ENCODE results near the gene TAS2R40. TPM values are rescaled to one million over a fixed set of nuclear protein-coding genes. Genes with fewer than 3 reads are reported as not detected.

The TAS2R40 gene
- total RNA-seq, 1 donor from 2014 or later: not detected

DNA sequence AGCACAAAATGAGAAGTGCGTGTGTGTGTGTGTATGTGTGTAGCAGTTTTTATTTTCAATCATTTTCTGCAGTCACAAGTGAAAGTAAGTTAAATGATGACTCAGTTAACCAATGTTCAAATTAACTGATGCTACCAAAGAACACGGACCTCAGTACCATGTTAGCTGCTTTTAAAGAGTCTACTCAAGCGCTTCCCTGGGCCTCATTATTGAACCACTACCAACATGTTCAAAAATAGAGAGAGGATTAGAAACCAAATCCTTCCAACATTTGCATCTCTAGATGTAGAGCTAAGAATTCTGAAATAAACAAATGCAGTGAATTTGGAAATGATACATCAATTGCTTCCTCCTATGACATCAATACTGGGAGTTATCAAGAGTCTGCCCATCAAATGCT, 38.8 kb upstream of the TAS2R40 start, which contains the start of gene TAS2R39:
Gene TAS2R39, plus strand, starts transcription at position 396 of the 400 bp plus-strand sequence. Its CDS starts 0 bp downstream, at position 396.
- TF ChIP-seq, protein P1, sequence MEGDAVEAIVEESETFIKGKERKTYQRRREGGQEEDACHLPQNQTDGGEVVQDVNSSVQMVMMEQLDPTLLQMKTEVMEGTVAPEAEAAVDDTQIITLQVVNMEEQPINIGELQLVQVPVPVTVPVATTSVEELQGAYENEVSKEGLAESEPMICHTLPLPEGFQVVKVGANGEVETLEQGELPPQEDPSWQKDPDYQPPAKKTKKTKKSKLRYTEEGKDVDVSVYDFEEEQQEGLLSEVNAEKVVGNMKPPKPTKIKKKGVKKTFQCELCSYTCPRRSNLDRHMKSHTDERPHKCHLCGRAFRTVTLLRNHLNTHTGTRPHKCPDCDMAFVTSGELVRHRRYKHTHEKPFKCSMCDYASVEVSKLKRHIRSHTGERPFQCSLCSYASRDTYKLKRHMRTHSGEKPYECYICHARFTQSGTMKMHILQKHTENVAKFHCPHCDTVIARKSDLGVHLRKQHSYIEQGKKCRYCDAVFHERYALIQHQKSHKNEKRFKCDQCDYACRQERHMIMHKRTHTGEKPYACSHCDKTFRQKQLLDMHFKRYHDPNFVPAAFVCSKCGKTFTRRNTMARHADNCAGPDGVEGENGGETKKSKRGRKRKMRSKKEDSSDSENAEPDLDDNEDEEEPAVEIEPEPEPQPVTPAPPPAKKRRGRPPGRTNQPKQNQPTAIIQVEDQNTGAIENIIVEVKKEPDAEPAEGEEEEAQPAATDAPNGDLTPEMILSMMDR (IDR thresholded peaks at IDR 0.05): no peak
- no peak for DNase-seq (ENCODE audit: low spot score)
- Mint-ChIP-seq H3K9me3 (ENCODE audit: low read depth) (peaks cover 8% of the 10 kb centered on the region), H3K4me1 (ENCODE audit: low read depth) (no peaks in the 10 kb centered on the region), H3K36me3 (ENCODE audit: low read depth) (no peaks in the 10 kb centered on the region), H3K4me3 (ENCODE audit: unreplicated experiment) (no peak within 1 kb of the TSS), H3K27me3 (ENCODE audit: low read depth) (peaks cover 17% of the 10 kb centered on the region), H3K27ac (ENCODE audit: unreplicated experiment) (no peak within 1 kb of the TSS)

DNA sequence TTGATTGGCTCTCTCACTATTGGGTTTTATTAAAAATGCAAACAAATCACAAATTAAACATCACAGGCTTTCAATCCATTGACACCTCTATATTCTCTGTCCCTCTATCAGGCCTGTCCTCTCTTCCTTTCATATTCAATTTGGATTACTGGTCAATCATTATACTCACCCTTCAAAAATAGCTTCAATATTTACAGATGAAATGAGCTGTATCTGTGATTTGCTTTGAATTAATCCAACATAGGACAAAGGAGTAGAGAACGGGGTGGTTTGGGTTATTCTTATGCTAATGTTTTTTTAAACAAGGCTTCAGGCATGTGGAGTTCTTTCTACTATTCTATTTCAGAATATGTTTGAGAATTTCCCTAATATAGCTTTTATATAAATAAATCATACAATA, 36.3 kb upstream of the TAS2R40 start:
- Mint-ChIP-seq H3K27me3 (ENCODE audit: low read depth) (peaks cover 17% of the 10 kb centered on the region), H3K36me3 (ENCODE audit: low read depth) (no peaks in the 10 kb centered on the region), H3K27ac (ENCODE audit: unreplicated experiment) (no peak overlapping the region), H3K4me3 (ENCODE audit: unreplicated experiment) (no peak overlapping the region), H3K9me3 (ENCODE audit: low read depth) (no peaks in the 10 kb centered on the region), H3K4me1 (ENCODE audit: low read depth) (no peaks in the 10 kb centered on the region)
- TF ChIP-seq, protein P1 (IDR thresholded peaks at IDR 0.05): no peak
- DNase-seq (ENCODE audit: low spot score): no peak

DNA sequence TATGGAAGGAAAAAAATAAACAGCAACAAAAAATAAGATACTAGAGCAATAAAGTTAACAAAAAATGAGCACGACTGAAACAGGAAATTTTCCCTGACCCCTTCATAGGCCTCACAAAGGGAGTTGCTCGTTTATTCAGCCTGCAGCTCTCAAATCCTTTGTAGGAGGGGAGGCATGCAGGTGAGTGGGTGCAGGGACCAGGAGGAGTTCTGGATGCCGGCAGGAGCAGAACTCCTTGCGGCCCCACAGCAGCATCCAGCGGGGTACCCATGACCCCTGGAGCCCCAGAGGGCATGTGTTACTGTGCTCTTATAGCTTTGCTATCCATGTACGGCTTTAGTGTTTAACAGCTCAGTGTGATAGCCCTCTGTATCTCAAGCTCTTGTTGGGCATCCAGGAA, 32.8 kb upstream of the TAS2R40 start:
- H3K9me3 Mint-ChIP-seq (ENCODE audit: low read depth): no peaks in the 10 kb centered on the region
- no peaks in the 10 kb centered on the region for H3K4me1 Mint-ChIP-seq (ENCODE audit: low read depth)
- H3K4me3 Mint-ChIP-seq (ENCODE audit: unreplicated experiment): no peak overlapping the region
- no peaks in the 10 kb centered on the region for H3K36me3 Mint-ChIP-seq (ENCODE audit: low read depth)
- peaks cover 18% of the 10 kb centered on the region for H3K27me3 Mint-ChIP-seq (ENCODE audit: low read depth)
- DNase-seq (ENCODE audit: low spot score): no peak
- TF ChIP-seq, protein P1 (IDR thresholded peaks at IDR 0.05): no peak
- no peak overlapping the region for H3K27ac Mint-ChIP-seq (ENCODE audit: unreplicated experiment)

DNA sequence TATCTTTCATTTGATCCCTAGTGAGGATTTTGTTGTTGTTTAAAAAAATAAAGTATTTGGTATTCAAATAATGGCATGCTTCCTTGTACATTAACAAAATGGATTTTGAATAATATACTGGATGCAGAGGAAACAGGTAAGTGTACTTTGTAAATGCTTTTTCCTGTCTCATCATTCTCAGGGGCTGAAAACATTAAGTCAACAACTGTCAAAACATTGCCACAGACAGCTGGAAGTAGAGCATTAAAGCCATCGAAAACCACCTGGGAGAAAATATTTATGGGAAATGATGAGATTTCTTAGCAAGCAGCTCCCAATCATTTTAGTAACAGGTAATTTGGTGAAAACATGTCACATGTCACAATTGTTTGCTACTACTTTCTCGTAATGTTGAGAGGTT, 28.0 kb upstream of the TAS2R40 start:
- no peak for DNase-seq (ENCODE audit: low spot score)
- H3K4me1 Mint-ChIP-seq (ENCODE audit: low read depth): no peaks in the 10 kb centered on the region
- H3K27ac Mint-ChIP-seq (ENCODE audit: unreplicated experiment): no peak overlapping the region
- H3K9me3 Mint-ChIP-seq (ENCODE audit: low read depth): peaks cover 11% of the 10 kb centered on the region
- peaks cover 3% of the 10 kb centered on the region for H3K36me3 Mint-ChIP-seq (ENCODE audit: low read depth)
- peaks cover 8% of the 10 kb centered on the region for H3K27me3 Mint-ChIP-seq (ENCODE audit: low read depth)
- TF ChIP-seq, protein P1 (IDR thresholded peaks at IDR 0.05): no peak
- no peak overlapping the region for H3K4me3 Mint-ChIP-seq (ENCODE audit: unreplicated experiment)

DNA sequence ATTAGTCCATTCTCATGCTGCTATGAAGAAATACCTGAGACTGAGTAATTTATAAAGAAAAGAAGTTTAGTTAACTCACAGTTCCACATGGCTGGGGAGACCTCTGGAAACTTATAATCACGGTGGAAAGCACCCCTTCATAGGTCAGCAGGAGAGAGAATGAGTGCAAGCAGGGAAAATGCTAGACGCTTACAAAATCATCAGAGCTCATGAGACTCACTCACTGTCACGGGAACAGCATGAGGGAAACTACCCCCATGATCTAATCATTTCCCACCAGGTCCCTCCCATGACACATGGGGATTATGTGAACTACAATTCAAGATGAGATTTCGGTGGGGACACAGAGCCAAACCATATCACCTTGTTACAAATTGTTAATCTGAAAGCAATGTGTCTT, 22.8 kb upstream of the TAS2R40 start:
- peaks cover 12% of the 10 kb centered on the region for H3K9me3 Mint-ChIP-seq (ENCODE audit: low read depth)

More for the DNA sequence above, 22.8 kb upstream of the TAS2R40 start:
- Mint-ChIP-seq H3K36me3 (ENCODE audit: low read depth) (peaks cover 3% of the 10 kb centered on the region), H3K27ac (ENCODE audit: unreplicated experiment) (no peak overlapping the region), H3K27me3 (ENCODE audit: low read depth) (peaks cover 16% of the 10 kb centered on the region), H3K4me3 (ENCODE audit: unreplicated experiment) (no peak overlapping the region), H3K4me1 (ENCODE audit: low read depth) (no peaks in the 10 kb centered on the region)
- no peak for DNase-seq (ENCODE audit: low spot score)
- TF ChIP-seq, protein P1 (IDR thresholded peaks at IDR 0.05): no peak

Measured in chondrocyte (in vitro differentiated cells).